HG03025 (cell line): ENCODE results near the gene KLHL29.

Experiments used
- ATAC-seq: cut with Tn5 transposase; IDR thresholded peaks from one replicate; pipeline ENCODE4 v1.9.1; 2021; ENCODE audit warnings: mild to moderate bottlenecking, moderate library complexity; ENCODE audit not compliant: unreplicated experiment, low FRiP score

Gene KLHL29

DNA sequence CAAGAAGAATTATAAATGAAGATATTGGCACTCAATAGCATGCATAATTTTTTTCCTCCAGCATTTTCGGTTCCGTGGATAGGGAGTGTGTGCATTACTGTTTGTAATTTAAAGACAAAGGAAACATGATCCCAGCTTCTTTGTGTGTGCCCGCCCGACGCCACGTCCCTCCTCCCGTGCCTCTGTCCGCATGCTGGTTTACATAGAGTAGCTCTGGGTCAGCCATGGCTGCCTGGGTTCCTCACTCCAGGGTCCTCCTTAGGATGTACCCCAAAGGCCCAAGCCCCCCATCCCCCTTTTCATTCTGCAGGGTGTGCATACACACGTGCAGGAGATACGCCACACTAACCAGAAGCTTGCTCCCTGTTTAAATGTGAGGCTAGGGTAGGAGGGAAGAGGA, 214.7 kb downstream of the KLHL29 start:
- no peak for ATAC-seq

DNA sequence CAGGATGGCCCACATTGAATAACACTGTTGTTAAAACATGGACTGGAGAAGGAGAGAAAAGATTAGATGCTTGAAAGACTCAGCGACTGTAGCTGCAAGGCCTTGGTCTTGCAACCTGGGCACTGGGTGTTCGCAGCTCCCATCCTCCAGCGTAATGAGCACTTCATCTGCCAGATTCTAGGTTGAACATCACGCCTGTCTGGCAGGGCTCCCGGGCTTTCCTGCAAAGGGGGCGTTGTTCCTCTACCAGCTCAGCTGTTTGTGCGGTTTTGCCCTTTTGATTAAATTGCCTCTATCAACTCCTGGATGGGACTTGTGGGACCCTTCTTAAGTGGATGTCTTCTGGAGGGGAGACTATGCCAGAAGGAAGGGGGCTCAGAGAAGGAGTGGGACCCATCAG, 215.4 kb downstream of the KLHL29 start:
- no peak for ATAC-seq

DNA sequence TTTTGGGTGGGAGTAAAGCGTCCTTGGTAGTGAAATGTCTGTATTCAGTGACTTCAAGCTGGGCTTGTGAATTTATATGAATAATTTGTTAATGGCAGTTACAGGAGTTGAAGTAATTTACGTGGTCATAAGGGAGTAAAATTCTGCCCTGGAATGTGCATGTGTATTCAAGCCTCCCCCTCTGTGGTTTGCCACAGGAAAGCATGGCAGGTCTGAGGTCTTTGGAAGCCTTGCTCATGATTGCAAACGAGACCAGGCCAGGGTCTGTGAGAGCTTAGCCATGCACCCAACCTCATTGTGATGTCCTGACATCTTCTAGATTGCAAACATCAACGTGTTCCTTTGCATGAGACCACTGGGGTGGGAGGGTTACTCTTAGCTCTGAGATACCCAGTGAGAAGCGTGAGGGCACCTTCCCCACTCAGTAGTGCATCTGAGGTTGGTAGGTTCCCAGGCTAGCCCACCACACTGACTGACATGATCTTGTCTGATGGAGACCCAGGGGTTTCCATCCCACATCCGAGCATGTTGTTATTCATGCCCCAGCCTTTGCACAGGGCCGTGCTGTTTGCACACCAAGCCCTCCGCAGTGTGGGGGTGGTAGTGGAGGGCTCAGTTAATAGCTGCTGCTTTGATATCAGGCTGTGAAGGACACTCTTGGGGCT, 216.5 kb downstream of the KLHL29 start:
- ATAC-seq: no peak

DNA sequence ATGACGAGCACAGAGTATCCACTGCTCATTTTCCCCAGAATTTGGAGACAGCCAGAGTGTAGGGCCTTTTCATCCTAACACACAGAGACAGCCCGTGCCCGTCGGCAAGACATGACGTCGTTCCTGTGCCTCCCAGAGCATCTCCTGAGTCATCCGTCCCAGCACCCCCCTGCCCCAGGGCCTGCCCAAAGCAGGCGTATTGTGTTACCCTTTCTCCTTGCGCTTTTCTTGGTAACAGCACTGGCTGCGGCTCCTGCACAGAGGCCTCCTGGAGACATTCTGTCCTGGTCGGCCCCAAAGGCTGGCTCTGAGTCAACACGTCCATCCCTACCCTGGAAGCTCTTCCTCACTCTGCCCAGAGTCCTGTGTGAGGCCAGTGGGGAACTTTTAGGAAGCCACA, 217.1 kb downstream of the KLHL29 start:
- ATAC-seq: no peak

DNA sequence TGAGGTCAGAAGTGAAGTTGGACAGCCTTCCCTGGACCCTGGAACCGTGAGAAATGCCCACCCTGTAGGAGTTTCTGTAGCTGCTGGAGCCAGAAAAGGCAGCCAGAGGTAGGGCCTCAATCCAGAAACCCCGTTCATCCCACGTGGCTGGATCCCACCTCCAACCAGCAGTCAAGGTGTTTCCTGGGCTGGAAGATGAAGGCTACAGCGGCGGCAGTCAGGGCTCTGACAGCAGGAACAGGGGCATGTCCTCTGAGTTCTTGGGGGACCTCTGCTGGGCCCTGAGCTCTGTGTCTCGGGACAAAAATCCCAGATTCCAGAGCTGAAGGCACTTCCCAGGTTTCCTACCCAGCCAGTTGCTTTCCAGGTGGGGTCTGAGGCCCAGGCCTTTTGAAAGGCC, 218.2 kb downstream of the KLHL29 start:
- no peak for ATAC-seq

DNA sequence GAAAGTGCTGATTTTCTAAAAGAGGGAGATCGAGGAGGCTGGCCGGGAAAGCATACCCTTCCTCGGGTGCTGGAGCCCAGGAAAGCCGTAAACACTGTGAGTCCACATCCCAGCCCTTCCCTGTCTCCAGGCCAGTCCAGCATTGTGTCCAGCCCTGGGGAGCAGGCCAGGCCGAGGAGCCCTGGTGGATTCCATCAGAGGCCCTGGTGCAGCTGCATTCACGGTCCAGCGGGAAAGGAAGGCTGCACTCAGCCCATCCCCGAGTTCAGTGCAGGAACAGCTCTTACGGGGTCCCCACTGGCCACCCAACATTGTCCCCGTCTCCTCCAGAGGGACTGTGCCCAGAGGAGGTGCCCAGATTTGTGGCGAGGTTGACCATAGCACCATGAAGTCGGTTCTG, 218.6 kb downstream of the KLHL29 start:
- no peak for ATAC-seq

GRCh38 chr2:23604731-23605130, 219.8 kb downstream of the KLHL29 start:
- ATAC-seq: no peak

GRCh38 chr2:23605236-23605635, 220.3 kb downstream of the KLHL29 start:
- ATAC-seq: no peak

GRCh38 chr2:23606196-23606595, 221.2 kb downstream of the KLHL29 start:
- ATAC-seq: no peak

GRCh38 chr2:23606968-23607367, 222.0 kb downstream of the KLHL29 start:
- ATAC-seq: no peak

DNA sequence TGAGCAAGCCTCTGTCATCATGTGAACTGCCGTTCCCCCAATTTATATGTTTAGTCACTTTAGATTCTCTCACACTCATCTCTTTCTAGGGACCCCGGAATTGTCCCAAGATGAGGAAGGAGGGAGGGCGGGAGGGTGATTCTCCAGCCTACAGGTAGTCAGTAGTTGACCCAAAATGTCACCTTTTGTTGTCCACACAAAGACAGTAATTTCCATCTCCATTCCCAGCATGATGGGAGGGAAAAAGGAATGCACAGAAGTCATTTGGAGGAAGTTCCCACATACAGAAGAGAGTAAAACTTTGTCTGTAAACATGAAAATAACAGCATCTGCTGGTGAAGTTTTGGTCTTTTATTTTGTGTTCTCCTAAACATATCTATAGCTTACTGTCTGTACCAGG, 222.9 kb downstream of the KLHL29 start:
- no peak for ATAC-seq

DNA sequence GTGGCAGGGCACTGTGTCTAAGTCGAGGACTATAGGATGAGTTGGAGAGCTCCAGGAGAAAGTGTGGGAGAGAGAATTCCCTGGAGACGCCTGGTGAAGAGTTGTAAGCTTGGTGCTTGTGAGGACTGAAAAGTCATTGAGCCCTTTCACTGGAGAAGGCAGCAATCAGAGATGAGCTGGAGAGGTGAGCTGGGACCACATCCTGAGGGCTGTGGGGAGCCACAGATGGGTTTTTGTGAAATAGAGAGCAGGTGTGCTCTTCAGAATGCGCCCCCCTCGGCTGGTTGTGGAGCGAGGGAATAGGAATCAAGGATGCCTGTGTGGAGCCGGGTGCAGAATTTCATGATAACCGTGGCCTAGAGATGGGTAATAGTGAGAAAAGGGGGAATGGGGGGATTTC, 224.3 kb downstream of the KLHL29 start:
- ATAC-seq: no peak

- ATAC-seq: no peak
Measured at GRCh38 chr2:23611839-23612238, 226.9 kb downstream of the KLHL29 start.

DNA sequence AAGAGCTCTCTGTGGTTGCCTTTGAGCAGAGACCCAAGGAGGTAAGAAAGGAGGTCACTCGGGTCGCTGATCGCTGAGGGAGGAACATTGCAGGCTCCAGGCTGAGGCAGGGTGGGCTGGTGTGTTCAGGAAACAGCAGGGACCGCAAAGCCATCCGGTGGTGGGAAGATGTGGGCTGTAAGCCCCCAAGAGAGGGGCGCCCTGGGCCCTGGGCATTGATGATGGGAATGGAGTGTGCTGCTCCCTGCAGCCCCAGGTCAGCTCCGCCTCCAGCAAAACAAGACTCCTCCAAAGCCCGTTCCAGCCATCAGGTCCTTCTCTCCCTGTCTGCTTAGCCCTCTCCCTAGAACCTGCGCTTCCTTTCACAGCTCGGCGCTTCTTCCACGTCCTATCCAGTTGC, 229.7 kb downstream of the KLHL29 start:
- ATAC-seq: no peak

DNA sequence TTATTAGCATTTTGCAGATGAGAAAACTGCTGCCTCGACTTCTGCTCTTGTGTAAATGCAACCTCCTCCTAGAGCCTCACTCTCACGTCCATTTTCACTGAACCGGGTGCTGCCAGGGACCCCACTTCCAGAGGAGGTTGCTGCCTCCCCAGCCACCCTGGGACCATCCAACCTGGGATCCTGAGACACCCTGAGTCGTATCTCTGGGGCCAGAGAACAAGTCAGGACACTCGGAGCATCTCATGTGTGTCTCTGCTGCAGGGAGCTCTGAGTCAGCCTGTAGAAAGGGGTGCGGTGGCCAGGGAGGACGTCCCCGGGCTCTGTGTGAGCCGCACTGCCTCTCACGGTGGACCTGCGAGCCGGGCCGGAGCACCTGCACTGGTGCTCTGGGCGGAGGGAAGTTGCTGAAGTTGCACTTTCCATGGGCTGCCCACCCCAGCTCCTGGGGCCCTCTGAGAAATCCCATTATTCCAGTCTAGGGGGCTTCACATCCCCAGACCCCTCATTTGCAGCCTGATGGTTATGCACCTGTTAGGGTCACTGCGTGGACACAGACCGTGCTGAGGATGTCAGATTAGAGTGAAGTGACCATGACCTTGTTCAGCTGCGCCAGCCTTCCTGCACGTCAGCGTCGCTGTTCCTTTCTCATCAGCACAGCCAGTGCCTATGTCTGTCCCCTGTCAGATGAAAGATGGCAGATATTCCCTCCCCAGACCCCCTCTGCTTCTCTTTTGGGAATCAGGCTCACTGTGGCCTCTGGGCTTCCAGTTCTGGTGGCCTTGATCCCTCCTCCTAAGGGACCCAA, 230.4 kb downstream of the KLHL29 start:
- ATAC-seq: no peak

DNA sequence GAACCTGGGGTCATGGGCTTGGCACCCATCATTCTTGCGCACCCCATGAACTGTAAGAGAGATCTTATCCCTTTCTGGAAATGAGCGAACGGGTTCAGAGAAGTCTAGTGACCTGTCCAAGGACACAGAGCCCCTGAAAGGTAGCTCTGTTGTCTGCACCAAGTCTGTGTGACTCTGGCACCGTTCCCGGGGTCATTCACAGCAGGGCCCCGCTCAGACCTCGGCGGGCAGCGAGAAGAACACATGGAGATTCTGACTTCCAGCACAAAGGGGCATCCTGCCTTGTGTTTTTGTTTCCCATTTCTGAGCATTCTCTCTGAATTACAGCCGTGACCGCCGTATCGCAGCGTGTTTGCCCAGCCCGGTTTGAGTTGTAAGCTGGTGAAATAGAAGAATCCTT, 231.7 kb downstream of the KLHL29 start:
- ATAC-seq: no peak

- ATAC-seq: no peak
Measured at GRCh38 chr2:23617167-23617810, 232.3 kb downstream of the KLHL29 start.

GRCh38 chr2:23617811-23618215, 232.8 kb downstream of the KLHL29 start:
- no peak for ATAC-seq

GRCh38 chr2:23618265-23618664, 233.3 kb downstream of the KLHL29 start:
- ATAC-seq: no peak

GRCh38 chr2:23618794-23619530, 234.0 kb downstream of the KLHL29 start:
- no peak for ATAC-seq

- ATAC-seq: no peak
Measured at GRCh38 chr2:23619941-23620340, 235.0 kb downstream of the KLHL29 start.
